ENCODE measurements around the gene PAK2. TPM values are rescaled to one million over a fixed set of nuclear protein-coding genes. Genes with fewer than 3 reads are reported as not detected.

The PAK2 gene
- total RNA-seq, 1 donor from 2014 or later: 53.6 TPM

DNA sequence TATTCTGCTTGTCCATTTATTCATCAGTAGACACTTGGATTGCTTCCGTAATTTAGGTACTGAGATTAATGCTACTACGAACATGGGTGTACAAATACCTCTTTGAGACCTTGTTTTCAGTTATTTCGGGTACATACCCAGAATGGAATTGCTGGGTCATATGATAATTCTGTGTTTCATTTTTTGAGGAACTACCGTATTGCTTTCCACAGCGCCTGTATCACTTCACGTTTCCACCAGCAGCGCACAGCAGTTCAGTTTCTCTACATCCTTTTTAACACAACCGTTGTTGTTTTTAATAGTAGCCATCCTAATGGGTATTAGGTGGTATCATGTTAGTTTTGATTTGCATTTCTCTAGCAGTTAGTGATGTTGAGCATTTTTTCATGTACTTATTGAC, 9.5 kb downstream of the PAK2 start:
- peaks cover 56% of the 10 kb centered on the region for H4K20me1 ChIP-seq (ENCODE audit: low read depth)
- no peaks in the 10 kb centered on the region for H3K4me1 Mint-ChIP-seq
- no peak overlapping the region for H3K27ac Mint-ChIP-seq

DNA sequence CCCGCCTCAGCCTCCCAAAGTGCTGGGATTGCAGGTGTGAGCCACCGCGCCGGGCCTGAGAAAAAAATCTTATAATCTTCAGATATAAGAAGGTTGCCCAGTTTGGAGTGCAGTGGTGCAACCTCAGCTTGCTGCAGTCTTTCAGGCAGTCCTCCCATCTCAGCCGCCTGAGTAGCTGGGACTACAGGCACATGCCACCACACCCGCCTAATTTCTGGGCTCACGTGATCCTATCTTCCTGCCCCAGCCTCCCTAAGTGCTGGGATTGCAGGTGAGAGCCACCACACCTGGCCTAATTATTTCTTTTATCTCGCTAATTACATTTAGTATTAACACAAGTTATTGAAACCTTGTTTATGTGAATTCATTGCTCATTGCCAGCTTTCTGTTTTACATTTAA, 13.5 kb downstream of the PAK2 start:
- Mint-ChIP-seq H3K27ac (no peak overlapping the region), H3K9me3 (peaks cover 58% of the 10 kb centered on the region), H3K4me1 (no peaks in the 10 kb centered on the region), H3K27me3 (ENCODE audit: insufficient read depth, low read depth) (peaks cover 2% of the 10 kb centered on the region), H3K36me3 (peaks cover 76% of the 10 kb centered on the region), H3K4me3 (no peak overlapping the region)
- TF ChIP-seq EZH2phosphoT487 (IDR thresholded peaks at IDR 0.05) (no peak), EZH2 (IDR thresholded peaks at IDR 0.05) (no peak)
- TF ChIP-seq, protein P1, sequence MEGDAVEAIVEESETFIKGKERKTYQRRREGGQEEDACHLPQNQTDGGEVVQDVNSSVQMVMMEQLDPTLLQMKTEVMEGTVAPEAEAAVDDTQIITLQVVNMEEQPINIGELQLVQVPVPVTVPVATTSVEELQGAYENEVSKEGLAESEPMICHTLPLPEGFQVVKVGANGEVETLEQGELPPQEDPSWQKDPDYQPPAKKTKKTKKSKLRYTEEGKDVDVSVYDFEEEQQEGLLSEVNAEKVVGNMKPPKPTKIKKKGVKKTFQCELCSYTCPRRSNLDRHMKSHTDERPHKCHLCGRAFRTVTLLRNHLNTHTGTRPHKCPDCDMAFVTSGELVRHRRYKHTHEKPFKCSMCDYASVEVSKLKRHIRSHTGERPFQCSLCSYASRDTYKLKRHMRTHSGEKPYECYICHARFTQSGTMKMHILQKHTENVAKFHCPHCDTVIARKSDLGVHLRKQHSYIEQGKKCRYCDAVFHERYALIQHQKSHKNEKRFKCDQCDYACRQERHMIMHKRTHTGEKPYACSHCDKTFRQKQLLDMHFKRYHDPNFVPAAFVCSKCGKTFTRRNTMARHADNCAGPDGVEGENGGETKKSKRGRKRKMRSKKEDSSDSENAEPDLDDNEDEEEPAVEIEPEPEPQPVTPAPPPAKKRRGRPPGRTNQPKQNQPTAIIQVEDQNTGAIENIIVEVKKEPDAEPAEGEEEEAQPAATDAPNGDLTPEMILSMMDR (IDR thresholded peaks at IDR 0.05): no peak
- Histone ChIP-seq H2AFZ (replicated peaks) (no peak overlapping the region), H3K4me1 (no peaks in the 10 kb centered on the region), H3K36me3 (peaks cover 6% of the 10 kb centered on the region), H3K9ac (no peak overlapping the region), H3K79me2 (ENCODE audit: low read depth) (peaks cover 98% of the 10 kb centered on the region), H3K4me2 (no peak overlapping the region), H4K20me1 (ENCODE audit: low read depth) (peaks cover 69% of the 10 kb centered on the region), H3K27ac (no peak overlapping the region), H3F3A (ENCODE audit: low read depth) (no peaks in the 10 kb centered on the region), H3K9me3 (ENCODE audit: low read depth) (no peaks in the 10 kb centered on the region), H3K27me3 (no peaks in the 10 kb centered on the region), H3K4me3 (no peak overlapping the region)
- DNase-seq (ENCODE audit: low spot score): no peak

More for the DNA sequence above, 9.5 kb downstream of the PAK2 start:
- TF ChIP-seq EZH2 (IDR thresholded peaks at IDR 0.05): no peak
- TF ChIP-seq, protein P1 (IDR thresholded peaks at IDR 0.05): no peak
- TF ChIP-seq EZH2phosphoT487 (IDR thresholded peaks at IDR 0.05): no peak
- Histone ChIP-seq H3K9me3 (ENCODE audit: low read depth) (no peaks in the 10 kb centered on the region), H3K9ac (no peak overlapping the region), H3K27ac (no peak overlapping the region), H3K79me2 (ENCODE audit: low read depth) (peaks cover 98% of the 10 kb centered on the region), H3K4me1 (no peaks in the 10 kb centered on the region), H3K36me3 (peaks cover 19% of the 10 kb centered on the region), H3K4me3 (no peak overlapping the region), H3F3A (ENCODE audit: low read depth) (no peaks in the 10 kb centered on the region), H3K27me3 (no peaks in the 10 kb centered on the region), H2AFZ (replicated peaks) (no peak overlapping the region), H3K4me2 (no peak overlapping the region)
- no peak for DNase-seq (ENCODE audit: low spot score)
- H3K36me3 Mint-ChIP-seq: peaks cover 60% of the 10 kb centered on the region
- H3K4me3 Mint-ChIP-seq: no peak overlapping the region
- H3K9me3 Mint-ChIP-seq: peaks cover 45% of the 10 kb centered on the region
- peaks cover 2% of the 10 kb centered on the region for H3K27me3 Mint-ChIP-seq (ENCODE audit: insufficient read depth, low read depth)

DNA sequence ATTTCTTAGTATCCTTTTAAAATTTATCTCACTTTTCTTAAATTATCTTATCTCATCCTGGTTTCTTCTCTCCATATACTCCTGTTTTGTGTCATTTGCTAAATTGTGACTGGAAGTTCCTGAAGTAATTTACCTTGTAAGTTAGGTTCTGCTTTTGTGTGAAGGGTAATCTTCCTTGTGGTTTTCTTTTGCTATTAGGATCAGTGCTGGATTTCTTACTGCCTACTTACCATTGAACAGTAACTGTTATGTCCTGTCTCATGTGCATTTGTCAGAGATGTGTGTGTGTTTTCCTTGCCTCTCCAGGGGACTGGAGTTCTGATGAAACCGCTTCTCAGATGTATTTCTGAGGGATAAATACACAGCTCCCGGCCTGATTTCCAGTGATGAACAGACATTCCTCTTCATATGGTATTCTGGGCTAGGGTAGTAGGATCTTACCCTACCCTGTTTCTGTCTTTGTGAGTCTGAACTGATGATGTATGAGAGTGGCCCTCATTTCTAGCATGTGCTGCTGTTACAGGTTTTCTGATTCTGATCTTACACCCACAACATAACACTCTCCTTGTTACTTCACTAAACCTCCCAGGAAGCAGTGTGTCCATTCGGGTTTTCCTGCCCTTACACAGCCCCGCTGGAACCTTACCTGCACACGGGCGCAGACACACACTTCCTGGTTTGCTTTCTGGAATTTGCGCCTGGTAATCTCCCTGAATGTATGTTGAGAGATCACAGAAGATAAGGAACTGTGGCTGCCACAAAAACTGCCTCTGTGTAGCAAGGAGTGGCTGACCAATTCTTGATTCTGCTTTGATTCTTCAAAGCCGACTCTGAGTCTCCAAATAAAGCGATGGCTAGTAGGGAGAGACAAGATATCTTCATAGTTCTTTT, 14.7 kb downstream of the PAK2 start:
- Mint-ChIP-seq H3K4me3 (no peak overlapping the region), H3K27ac (no peak overlapping the region), H3K36me3 (peaks cover 73% of the 10 kb centered on the region), H3K9me3 (peaks cover 54% of the 10 kb centered on the region), H3K27me3 (ENCODE audit: insufficient read depth, low read depth) (peaks cover 2% of the 10 kb centered on the region), H3K4me1 (no peaks in the 10 kb centered on the region)
- Histone ChIP-seq H3K4me3 (no peak overlapping the region), H3K27me3 (no peaks in the 10 kb centered on the region), H3K27ac (no peak overlapping the region), H3K79me2 (ENCODE audit: low read depth) (peaks cover 98% of the 10 kb centered on the region), H3K36me3 (peaks cover 6% of the 10 kb centered on the region), H3K9me3 (ENCODE audit: low read depth) (no peaks in the 10 kb centered on the region), H3K9ac (no peak overlapping the region), H3K4me1 (no peaks in the 10 kb centered on the region), H4K20me1 (ENCODE audit: low read depth) (peaks cover 60% of the 10 kb centered on the region), H3K4me2 (no peak overlapping the region), H2AFZ (replicated peaks) (no peak overlapping the region), H3F3A (ENCODE audit: low read depth) (no peaks in the 10 kb centered on the region)
- no peak for DNase-seq (ENCODE audit: low spot score)
- TF ChIP-seq EZH2 (IDR thresholded peaks at IDR 0.05): no peak
- no peak for TF ChIP-seq EZH2phosphoT487 (IDR thresholded peaks at IDR 0.05)
- TF ChIP-seq, protein P1 (IDR thresholded peaks at IDR 0.05): no peak

All from neural progenitor cell (in vitro differentiated cells).